GM19023 (cell line): Measurements from ENCODE around the gene NCAPG2.

Experiments used
- ATAC-seq: cut with Tn5 transposase; IDR thresholded peaks from one replicate; pipeline ENCODE4 v1.9.1; 2021; ENCODE audit warnings: mild to moderate bottlenecking, moderate library complexity; ENCODE audit not compliant: unreplicated experiment

The NCAPG2 gene

GRCh38 chr7:158704524-158705233 lies at the start of gene NCAPG2:
Gene NCAPG2, minus strand, starts transcription at chr7:158704804. Its CDS starts 2,905 bp downstream, at chr7:158701899.
- ATAC-seq, result peak; percentile 97

GRCh38 chr7:158753900-158754299 lies 49.3 kb upstream of the NCAPG2 start:
- no peak for ATAC-seq

- ATAC-seq, result no peak
Observed at GRCh38 chr7:158751751-158752150, 47.1 kb upstream of the NCAPG2 start.

GRCh38 chr7:158751199-158751598 lies 46.6 kb upstream of the NCAPG2 start:
- ATAC-seq, result no peak

- ATAC-seq, result no peak
Observed at GRCh38 chr7:158750702-158751101, 46.1 kb upstream of the NCAPG2 start.

GRCh38 chr7:158749396-158749795 lies 44.8 kb upstream of the NCAPG2 start:
- no peak for ATAC-seq

GRCh38 chr7:158748335-158748734 lies 43.7 kb upstream of the NCAPG2 start:
- ATAC-seq, result no peak

GRCh38 chr7:158747408-158747807 lies 42.8 kb upstream of the NCAPG2 start:
- ATAC-seq, result no peak

GRCh38 chr7:158746957-158747356 lies 42.4 kb upstream of the NCAPG2 start:
- ATAC-seq, result no peak

- no peak for ATAC-seq
Observed at GRCh38 chr7:158745057-158745715, 40.6 kb upstream of the NCAPG2 start.

GRCh38 chr7:158744070-158744469 lies 39.5 kb upstream of the NCAPG2 start:
- ATAC-seq, result no peak

GRCh38 chr7:158743219-158743618 lies 38.6 kb upstream of the NCAPG2 start:
- no peak for ATAC-seq

- ATAC-seq, result no peak
Observed at GRCh38 chr7:158742065-158742821, 37.6 kb upstream of the NCAPG2 start.

- no peak for ATAC-seq
Observed at GRCh38 chr7:158741294-158741666, 36.7 kb upstream of the NCAPG2 start.

- ATAC-seq, result no peak
Observed at GRCh38 chr7:158740657-158741293, 36.2 kb upstream of the NCAPG2 start.

- no peak for ATAC-seq
Observed at GRCh38 chr7:158740013-158740656, 35.5 kb upstream of the NCAPG2 start.

GRCh38 chr7:158738841-158739240 lies 34.2 kb upstream of the NCAPG2 start:
- ATAC-seq, result no peak

GRCh38 chr7:158737064-158737695 lies 32.6 kb upstream of the NCAPG2 start:
- no peak for ATAC-seq

GRCh38 chr7:158735935-158736334 lies 31.3 kb upstream of the NCAPG2 start:
- no peak for ATAC-seq

- ATAC-seq, result no peak
Observed at GRCh38 chr7:158734861-158735260, 30.3 kb upstream of the NCAPG2 start.
